HG03139 (cell line): ENCODE data around the gene ATG2B.

Source experiments
- ATAC-seq: cut with Tn5 transposase; IDR thresholded peaks from one replicate; pipeline ENCODE4 v1.9.1; 2021; ENCODE audit not compliant: unreplicated experiment

Gene ATG2B

GRCh38 chr14:96316087-96316486, 47.1 kb downstream of the ATG2B start:
- no peak for ATAC-seq

- no peak for ATAC-seq
Measured at GRCh38 chr14:96310906-96311305, 52.2 kb downstream of the ATG2B start.

DNA sequence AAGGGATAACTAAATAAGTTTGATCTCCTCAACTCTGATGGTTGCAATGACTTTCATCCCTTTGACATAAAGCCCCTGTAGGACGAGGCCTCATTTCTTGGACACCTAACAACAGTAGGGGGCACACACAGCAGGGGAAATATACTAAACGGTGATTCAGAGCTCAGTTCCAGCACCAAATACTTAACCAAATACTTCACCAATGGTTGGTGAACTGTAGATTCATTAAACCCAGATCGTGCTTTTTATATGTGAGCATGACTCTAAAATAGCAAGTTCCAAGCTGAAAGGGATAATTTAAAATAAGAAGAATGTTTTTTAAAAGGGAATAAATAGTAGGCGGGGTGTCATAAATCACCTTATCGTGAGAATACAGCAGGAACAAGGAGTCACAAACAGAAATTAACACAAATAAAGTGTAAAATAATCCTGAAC, 53.2 kb downstream of the ATG2B start:
- ATAC-seq: no peak

DNA sequence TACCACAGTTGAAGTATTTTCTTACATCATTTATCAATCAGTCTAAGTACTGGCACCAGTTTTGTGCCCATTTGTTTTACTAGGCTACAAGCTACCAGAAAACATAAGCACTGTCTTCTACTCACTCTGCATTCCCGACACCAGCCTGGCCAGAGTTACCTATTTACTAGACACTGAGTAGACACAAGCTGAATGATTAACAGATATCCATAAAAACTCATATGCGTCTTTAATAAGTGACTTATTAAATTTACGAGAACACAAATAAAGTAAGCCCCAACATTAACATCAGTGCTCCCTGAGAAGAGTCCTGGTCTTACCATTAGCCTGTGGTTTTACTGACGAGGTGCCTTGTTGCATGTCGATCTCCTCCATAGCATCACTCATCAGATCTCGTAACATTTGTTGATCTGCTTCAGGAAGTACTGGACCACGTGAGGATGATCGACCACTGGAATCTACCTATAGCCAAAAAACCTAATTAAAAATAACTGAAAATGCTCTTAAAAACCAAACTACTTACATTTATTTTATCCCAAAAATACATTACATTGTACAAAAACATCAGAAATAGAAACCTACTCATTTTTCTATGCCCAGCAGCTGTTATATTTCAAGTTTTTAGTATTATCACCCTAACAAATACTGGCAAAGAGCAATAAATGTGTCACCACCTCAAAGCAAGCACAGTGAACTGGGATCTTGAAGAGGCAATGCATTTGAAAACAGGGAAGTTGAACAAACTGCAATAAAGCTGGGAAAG, 53.8 kb downstream of the ATG2B start:
- no peak for ATAC-seq

GRCh38 chr14:96307434-96307833, 55.7 kb downstream of the ATG2B start:
- ATAC-seq: no peak

DNA sequence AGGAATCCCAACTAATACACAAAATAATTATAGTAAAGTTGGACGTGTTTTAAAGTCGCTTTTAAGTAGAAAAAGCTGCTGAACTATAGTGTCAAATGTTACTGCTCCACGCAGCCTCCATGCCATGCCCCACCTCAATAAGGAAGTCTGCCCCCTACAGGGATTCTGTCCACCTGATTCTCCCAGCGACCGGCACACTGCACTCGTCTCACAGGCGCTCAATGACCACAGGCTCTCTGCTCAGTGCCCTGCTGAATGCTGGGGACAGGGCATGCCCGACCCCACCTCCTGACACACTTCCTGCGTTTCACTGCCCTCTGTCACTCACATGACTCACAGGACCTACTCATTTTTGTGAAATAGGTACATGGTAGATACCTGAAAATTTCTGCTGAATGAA, 58.2 kb downstream of the ATG2B start:
- no peak for ATAC-seq

GRCh38 chr14:96303981-96304380, 59.2 kb downstream of the ATG2B start:
- ATAC-seq: no peak

DNA sequence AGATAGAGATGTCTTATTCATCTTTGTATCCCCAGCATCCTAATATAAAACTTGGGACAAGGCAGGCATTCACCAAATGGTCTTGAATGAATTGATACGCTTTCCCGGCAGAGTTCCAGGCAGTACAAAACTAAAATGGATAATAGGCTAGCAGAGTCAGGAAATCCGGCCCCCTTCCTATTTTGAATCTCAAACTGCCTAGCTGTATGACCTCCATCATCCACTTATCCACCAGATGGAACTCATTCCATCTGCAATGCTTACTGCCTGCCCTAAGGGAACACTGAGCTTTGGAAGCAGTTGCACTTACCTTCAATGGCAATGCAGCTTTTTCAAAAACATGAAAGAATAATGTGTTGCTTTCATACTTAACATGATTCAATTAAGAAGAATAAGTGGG, 63.7 kb downstream of the ATG2B start:
- ATAC-seq: no peak

- ATAC-seq: no peak
Measured at GRCh38 chr14:96297997-96298515, 65.1 kb downstream of the ATG2B start.

GRCh38 chr14:96297000-96297399, 66.1 kb downstream of the ATG2B start:
- ATAC-seq: no peak

DNA sequence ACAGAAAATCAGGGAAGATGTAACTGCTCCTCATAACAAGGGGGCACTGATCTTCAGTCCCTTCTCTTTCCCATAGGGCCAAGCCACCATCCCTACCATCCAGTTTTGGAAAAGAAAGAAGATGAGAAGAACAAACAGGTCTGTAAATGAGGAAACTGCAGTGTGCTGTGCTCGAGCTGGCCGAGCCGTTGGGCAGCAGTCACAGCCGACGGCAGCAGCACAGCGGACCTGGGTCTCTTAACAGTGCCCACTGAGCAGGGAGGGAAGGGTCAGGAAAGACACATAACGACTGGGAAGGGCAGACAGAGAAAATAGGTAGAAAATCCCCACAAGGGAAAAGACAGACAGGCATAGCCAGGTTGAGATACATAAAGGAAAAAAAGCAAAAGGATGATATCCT, 68.9 kb downstream of the ATG2B start:
- no peak for ATAC-seq

GRCh38 chr14:96287856-96288255, 75.3 kb downstream of the ATG2B start:
- ATAC-seq: no peak

GRCh38 chr14:96286251-96286650, 76.9 kb downstream of the ATG2B start:
- ATAC-seq: no peak

- no peak for ATAC-seq
Measured at GRCh38 chr14:96285667-96286066, 77.5 kb downstream of the ATG2B start.

DNA sequence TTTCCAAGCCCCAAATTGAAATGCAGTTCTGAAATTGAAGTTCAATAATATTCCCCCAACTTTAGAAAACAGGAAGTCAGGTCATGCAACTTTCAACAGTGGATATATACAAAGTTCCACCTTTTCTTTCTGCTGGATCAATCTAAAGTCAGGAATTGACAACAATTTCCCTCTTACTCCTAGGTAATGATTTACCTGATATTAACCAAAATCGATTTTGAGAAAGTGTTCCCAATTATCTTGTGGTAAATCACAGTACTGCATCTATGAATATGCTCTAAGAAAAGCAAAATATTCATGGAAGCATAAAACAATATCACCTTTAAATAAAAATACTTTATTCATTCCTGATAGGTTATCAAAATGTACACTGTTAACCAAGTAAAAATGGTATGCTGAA, 78.7 kb downstream of the ATG2B start:
- ATAC-seq: no peak

GRCh38 chr14:96284008-96284407, 79.1 kb downstream of the ATG2B start:
- no peak for ATAC-seq

GRCh38 chr14:96281486-96281885, 81.7 kb downstream of the ATG2B start:
- no peak for ATAC-seq

DNA sequence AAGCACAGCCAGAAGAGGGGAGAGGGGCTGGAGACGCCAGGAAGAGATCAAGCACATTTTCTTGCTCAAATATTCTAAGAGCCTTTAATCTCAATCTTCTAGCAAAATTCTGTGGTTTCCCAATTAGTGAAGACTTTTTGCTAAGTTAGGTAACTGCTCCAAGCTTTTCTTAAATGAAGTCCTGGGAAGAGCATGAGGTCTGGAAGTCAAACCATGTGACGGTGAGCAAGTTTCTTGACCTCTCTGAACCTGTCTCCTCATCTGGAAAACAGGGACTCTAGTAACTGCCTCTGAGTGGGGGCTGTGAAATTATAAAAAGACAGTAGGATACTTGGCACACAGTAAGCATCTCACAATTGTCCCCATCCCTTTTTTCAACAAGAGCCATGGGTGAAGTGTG, 83.0 kb downstream of the ATG2B start:
- ATAC-seq: no peak

GRCh38 chr14:96279564-96279963, 83.6 kb downstream of the ATG2B start:
- ATAC-seq: no peak

DNA sequence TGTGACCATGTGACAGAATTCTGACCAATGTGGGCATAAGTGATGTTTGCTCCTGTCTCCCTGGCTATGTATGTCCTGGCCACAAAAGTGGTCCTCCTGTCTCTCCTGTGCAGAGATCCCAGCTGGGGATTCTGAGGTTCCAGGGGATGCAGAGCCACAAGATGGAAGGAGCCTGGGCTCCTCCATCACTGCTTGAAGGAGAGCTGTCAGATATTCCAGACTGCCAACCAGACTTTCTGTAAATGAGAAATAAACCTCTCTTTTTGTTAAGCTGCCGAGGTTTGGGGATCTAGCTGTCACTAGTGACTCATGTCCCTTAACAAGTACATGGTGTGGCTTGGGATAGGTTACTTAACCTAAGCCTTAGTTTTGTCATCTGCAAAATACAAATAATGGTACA, 85.3 kb downstream of the ATG2B start:
- no peak for ATAC-seq

DNA sequence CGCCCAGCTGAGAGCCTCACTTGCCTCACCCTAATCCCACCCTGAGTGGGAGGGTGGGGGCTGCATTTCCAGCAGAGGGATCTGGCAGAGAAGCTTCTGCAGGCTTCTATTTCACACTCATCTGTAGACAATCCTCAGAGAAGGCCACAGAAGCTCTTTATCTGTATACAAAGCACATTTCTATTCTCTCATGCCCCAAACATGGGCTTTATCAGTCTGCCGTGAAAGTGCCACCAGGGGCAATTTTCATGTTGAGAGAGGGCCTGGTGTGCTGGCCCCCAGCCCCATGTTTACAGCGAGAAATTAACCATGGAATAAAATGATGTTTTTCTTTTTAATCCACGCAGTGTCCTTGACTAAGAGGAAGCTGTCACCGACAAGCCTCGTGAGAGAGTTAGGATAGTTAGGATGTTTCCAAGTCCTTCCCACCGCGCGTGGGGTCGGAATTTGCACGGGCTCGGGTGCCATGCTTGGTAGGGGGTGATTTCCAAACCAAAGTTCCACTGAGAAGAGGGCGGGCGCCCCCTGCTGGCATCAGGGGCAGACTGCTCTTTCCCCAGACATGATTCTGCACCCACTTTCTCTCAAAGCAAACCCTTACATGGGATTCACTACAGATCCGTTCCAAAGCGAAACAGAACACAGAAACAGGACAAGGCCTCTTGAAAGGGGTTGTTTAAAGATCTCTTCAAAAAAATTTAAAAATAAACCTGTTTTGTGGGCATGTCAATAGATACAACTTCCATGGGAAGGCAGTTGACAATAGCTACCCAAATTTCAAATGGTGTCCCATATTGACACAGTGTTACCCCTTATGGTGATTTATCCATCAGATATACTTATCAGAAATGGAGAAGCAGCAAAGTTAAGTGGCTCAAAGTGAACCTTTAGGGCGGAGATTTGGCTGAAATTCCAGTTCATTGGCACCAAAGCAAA, 87.7 kb downstream of the ATG2B start:
- ATAC-seq: no peak

GRCh38 chr14:96274543-96274942, 88.6 kb downstream of the ATG2B start:
- ATAC-seq: no peak
